DOHH2 (cell line): ENCODE measurements around the gene KRT24.

ENCODE experiments used
- CTCF ChIP-seq: fragments of 200-600 bp; sonication (generic); IDR thresholded peaks from one replicate; pipeline ENCODE4 v1.5.1; 2014; ENCODE audit warnings: antibody characterized with exemption, mild to moderate bottlenecking, low read depth, low read length; ENCODE audit not compliant: poor library complexity, severe bottlenecking
- EZH2phosphoT487 ChIP-seq: fragments of 200-600 bp; sonication (generic); IDR thresholded peaks from 2 replicates; pipeline ENCODE4 v1.6.1; 2017; ENCODE audit warnings: borderline replicate concordance, mild to moderate bottlenecking, antibody characterized with exemption, low read length, moderate library complexity, mixed read lengths

GRCh38 chr17:40672654-40673053 is 30.9 kb downstream of the KRT24 start:
- TF ChIP-seq CTCF = no peak
- TF ChIP-seq EZH2phosphoT487 = no peak
